Measurements from ENCODE around the gene CYP27B1. TPM values are rescaled to one million over a fixed set of nuclear protein-coding genes. Genes with fewer than 3 reads are reported as not detected.

Gene CYP27B1
- total RNA-seq, 1 experiment from 2014 or later: 27.5 TPM

DNA sequence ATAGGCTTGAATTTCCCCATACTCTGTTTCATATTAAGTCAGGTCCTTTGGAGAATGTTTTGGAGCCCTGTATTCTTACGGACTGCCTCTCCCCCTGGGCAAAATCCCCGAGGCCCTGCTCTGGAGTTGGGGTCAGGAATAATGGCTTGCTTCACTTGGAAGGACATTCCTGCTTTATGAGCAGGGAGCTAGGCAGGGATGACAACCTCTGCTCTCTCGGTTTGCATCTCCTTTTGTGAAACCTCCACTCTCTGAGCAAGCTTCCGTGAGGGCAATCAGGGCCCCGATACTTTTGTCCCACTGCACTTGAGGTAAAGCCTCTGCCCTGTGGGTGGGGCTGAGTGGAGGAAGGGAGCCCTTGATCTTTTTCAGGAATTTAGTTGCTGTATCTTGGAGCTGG is 53.7 kb downstream of the CYP27B1 start:
- ChIA-PET CTCF (interaction anchor here (2.7 kb wide), 1 partner anchor 13 kb away, joined by 10 read pairs; no protein-coding TSS in a partner anchor), POLR2A (interaction anchor here (0.6 to 1.2 kb wide), 2 partner anchors 11 to 484 kb away, joined by 3 to 5 read pairs; no protein-coding TSS in a partner anchor)
- no peak overlapping the region for H3K4me3 Mint-ChIP-seq (ENCODE audit: unreplicated experiment)
- no TSS peak for BruUV-seq (replicated peaks)
- TF ChIP-seq, protein P1, sequence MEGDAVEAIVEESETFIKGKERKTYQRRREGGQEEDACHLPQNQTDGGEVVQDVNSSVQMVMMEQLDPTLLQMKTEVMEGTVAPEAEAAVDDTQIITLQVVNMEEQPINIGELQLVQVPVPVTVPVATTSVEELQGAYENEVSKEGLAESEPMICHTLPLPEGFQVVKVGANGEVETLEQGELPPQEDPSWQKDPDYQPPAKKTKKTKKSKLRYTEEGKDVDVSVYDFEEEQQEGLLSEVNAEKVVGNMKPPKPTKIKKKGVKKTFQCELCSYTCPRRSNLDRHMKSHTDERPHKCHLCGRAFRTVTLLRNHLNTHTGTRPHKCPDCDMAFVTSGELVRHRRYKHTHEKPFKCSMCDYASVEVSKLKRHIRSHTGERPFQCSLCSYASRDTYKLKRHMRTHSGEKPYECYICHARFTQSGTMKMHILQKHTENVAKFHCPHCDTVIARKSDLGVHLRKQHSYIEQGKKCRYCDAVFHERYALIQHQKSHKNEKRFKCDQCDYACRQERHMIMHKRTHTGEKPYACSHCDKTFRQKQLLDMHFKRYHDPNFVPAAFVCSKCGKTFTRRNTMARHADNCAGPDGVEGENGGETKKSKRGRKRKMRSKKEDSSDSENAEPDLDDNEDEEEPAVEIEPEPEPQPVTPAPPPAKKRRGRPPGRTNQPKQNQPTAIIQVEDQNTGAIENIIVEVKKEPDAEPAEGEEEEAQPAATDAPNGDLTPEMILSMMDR (IDR thresholded peaks at IDR 0.05; ENCODE audit: unreplicated experiment): no peak
- DNase-seq (ENCODE audit: unreplicated experiment): no peak
- no peak overlapping the region for H3K27ac Mint-ChIP-seq (ENCODE audit: low read depth, unreplicated experiment)
- no peaks in the 10 kb centered on the region for H3K9me3 Mint-ChIP-seq (ENCODE audit: unreplicated experiment)
- no peaks in the 10 kb centered on the region for H3K27me3 Mint-ChIP-seq (ENCODE audit: insufficient read depth, unreplicated experiment)
- H3K36me3 Mint-ChIP-seq (ENCODE audit: insufficient read depth, unreplicated experiment): peaks cover 45% of the 10 kb centered on the region
- H3K4me1 Mint-ChIP-seq (ENCODE audit: insufficient read depth, unreplicated experiment): no peaks in the 10 kb centered on the region
- intact Hi-C loops (cut with micrococcal nuclease): no loop called here

DNA sequence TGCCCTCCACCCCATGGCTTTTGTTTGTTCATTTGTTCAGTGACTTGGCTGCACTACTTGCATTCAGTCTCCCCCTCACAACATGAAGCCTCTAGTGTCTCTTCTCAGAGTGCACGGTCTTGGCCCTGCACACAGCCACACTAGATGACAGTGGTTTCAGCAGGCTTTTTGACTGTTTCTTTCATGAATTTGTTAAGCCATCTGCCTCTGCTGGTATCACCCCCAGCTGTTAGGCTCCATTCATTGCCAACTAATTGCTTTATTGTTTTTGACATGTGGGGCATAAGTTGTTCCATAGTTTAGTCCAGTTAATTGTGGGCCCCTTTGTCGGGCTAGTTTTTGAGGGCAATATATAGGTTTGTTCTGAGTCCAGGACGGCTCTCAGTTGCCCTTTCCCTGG is 54.2 kb downstream of the CYP27B1 start:
- Mint-ChIP-seq H3K36me3 (ENCODE audit: insufficient read depth, unreplicated experiment) (peaks cover 42% of the 10 kb centered on the region), H3K27ac (ENCODE audit: low read depth, unreplicated experiment) (no peak overlapping the region), H3K4me3 (ENCODE audit: unreplicated experiment) (no peak overlapping the region), H3K9me3 (ENCODE audit: unreplicated experiment) (no peaks in the 10 kb centered on the region), H3K4me1 (ENCODE audit: insufficient read depth, unreplicated experiment) (no peaks in the 10 kb centered on the region), H3K27me3 (ENCODE audit: insufficient read depth, unreplicated experiment) (no peaks in the 10 kb centered on the region)
- CTCF ChIA-PET: interaction anchor here (1.4 to 2.7 kb wide), 1 partner anchor 13 kb away, joined by 8 to 10 read pairs; no protein-coding TSS in a partner anchor
- POLR2A ChIA-PET: no interaction called here
- BruUV-seq (replicated peaks): no TSS peak
- TF ChIP-seq, protein P1 (IDR thresholded peaks at IDR 0.05; ENCODE audit: unreplicated experiment): no peak
- no peak for DNase-seq (ENCODE audit: unreplicated experiment)
- intact Hi-C loops (cut with micrococcal nuclease): no loop called here

Small RNA genes within 50 kb of the gene (microRNA-seq; reads per million reads assigned to microRNA genes)
- gene MIR6759: not detected

Other genes with a start within 250 kb of the CYP27B1 start
- 156 and 168 TPM in 2 replicates for gene DDIT3, start 246.6 kb downstream of the CYP27B1 start, total RNA-seq (2022)
- 96.5 and 111 TPM in 2 replicates for gene MBD6, start 244.3 kb downstream of the CYP27B1 start, total RNA-seq (2022)
- gene DCTN2, start 219.9 kb downstream of the CYP27B1 start, total RNA-seq (2022): 149 and 188 TPM in 2 replicates
- gene KIF5A, start 217.0 kb downstream of the CYP27B1 start, total RNA-seq (2022): 0.56 TPM in 2 replicates
- 32.0 and 38.0 TPM in 2 replicates for gene PIP4K2C, start 175.9 kb downstream of the CYP27B1 start, total RNA-seq (2022)
- gene DTX3, start 162.3 kb downstream of the CYP27B1 start, total RNA-seq (2022): 1.7 and 2.0 TPM in 2 replicates
- 0.37 and 0.83 TPM in 2 replicates for gene ARHGEF25, start 155.6 kb downstream of the CYP27B1 start, total RNA-seq (2022)
- gene B4GALNT1, start 133.9 kb downstream of the CYP27B1 start, total RNA-seq (2022): 0.29 and 0.40 TPM in 2 replicates
- gene OS9, start 72.9 kb downstream of the CYP27B1 start, total RNA-seq (2022): 125 and 173 TPM in 2 replicates
- gene AGAP2, start 28.3 kb downstream of the CYP27B1 start, total RNA-seq (2022): 0.19 TPM in 1 of 2 replicates, not detected in the other
- gene TSPAN31, start 22.0 kb downstream of the CYP27B1 start, total RNA-seq (2022): 24.8 and 30.9 TPM in 2 replicates
- 117 and 123 TPM in 2 replicates for gene CDK4, start 14.8 kb downstream of the CYP27B1 start, total RNA-seq (2022)
- 8.7 and 12.5 TPM in 2 replicates for gene MARCHF9, start 12.0 kb downstream of the CYP27B1 start, total RNA-seq (2022)
- 26.2 and 40.6 TPM in 2 replicates for gene METTL1, start 5.0 kb upstream of the CYP27B1 start, total RNA-seq (2022)
- 7.6 and 8.1 TPM in 2 replicates for gene EEF1AKMT3, start 5.5 kb upstream of the CYP27B1 start, total RNA-seq (2022)
- 28.4 and 32.6 TPM in 2 replicates for gene TSFM, start 15.7 kb upstream of the CYP27B1 start, total RNA-seq (2022)
- gene AVIL, start 51.7 kb upstream of the CYP27B1 start, total RNA-seq (2022): 1.7 and 1.9 TPM in 2 replicates
- 73.4 and 76.5 TPM in 2 replicates for gene CTDSP2, start 79.7 kb upstream of the CYP27B1 start, total RNA-seq (2022)
- gene ATP23, start 174.5 kb upstream of the CYP27B1 start, total RNA-seq (2022): 1.9 and 3.0 TPM in 2 replicates

All from MCF 10A (cell line).